ENCODE data around the gene MAK.
"Not testable (repeated sequence)": the region's sequence is repeated elsewhere in the genome, so short reads cannot be mapped to it uniquely, and the experiment has no call there.

The MAK gene

GRCh38 chr6:10769419-10769818 is 68.9 kb downstream of the MAK start:
- no peak for DNase-seq

GRCh38 chr6:10763006-10763405 is 75.3 kb downstream of the MAK start:
- DNase-seq = no peak

GRCh38 chr6:10759884-10760329 is 78.4 kb downstream of the MAK start:
- no peak for DNase-seq

GRCh38 chr6:10759312-10759839 is 79.0 kb downstream of the MAK start:
- DNase-seq = peak; percentile 81

GRCh38 chr6:10756085-10756484 is 82.3 kb downstream of the MAK start:
- DNase-seq = no peak

- DNase-seq = not testable (repeated sequence)
Measured at GRCh38 chr6:10751757-10752156, 86.6 kb downstream of the MAK start.

- not testable (repeated sequence) for DNase-seq
Measured at GRCh38 chr6:10750568-10750967, 87.8 kb downstream of the MAK start.

- DNase-seq = peak; percentile 77
Measured at GRCh38 chr6:10749734-10750133, 88.6 kb downstream of the MAK start.

GRCh38 chr6:10747251-10747972 is 90.9 kb downstream of the MAK start, which contains the start of gene TMEM14B:
TMEM14B (plus strand) TSS chr6:10747805; CDS start chr6:10749246, 1,441 bp downstream.
- DNase-seq = peak; percentile 99

GRCh38 chr6:10746915-10747250 is 91.5 kb downstream of the MAK start:
- no peak for DNase-seq

- DNase-seq = no peak
Measured at GRCh38 chr6:10745116-10745515, 93.2 kb downstream of the MAK start.

GRCh38 chr6:10743515-10743914 is 94.8 kb downstream of the MAK start:
- no peak for DNase-seq

- no peak for DNase-seq
Measured at GRCh38 chr6:10742251-10742650, 96.1 kb downstream of the MAK start.

- not testable (repeated sequence) for DNase-seq
Measured at GRCh38 chr6:10741643-10742042, 96.7 kb downstream of the MAK start.

- DNase-seq = no peak
Measured at GRCh38 chr6:10740061-10740460, 98.3 kb downstream of the MAK start.

GRCh38 chr6:10736731-10737130 is 101.6 kb downstream of the MAK start:
- DNase-seq = no peak

GRCh38 chr6:10733863-10734262 is 104.5 kb downstream of the MAK start:
- DNase-seq = no peak

GRCh38 chr6:10733151-10733715 is 105.1 kb downstream of the MAK start:
- DNase-seq = no peak

- DNase-seq = peak; percentile 68
Measured at GRCh38 chr6:10730254-10730653, 108.1 kb downstream of the MAK start.

GRCh38 chr6:10725716-10726115 is 112.6 kb downstream of the MAK start:
- DNase-seq = no peak

GRCh38 chr6:10725044-10725443 is 113.3 kb downstream of the MAK start:
- DNase-seq = peak; percentile 78

- no peak for DNase-seq
Measured at GRCh38 chr6:10723567-10723881, 114.8 kb downstream of the MAK start.

GRCh38 chr6:10722820-10723566 is 115.3 kb downstream of the MAK start, which contains the start of gene TMEM14C:
TMEM14C (plus strand) TSS chr6:10723070; CDS start chr6:10724614, 1,544 bp downstream.
- peak; percentile 99 for DNase-seq

- no peak for DNase-seq
Measured at GRCh38 chr6:10722570-10722819, 115.8 kb downstream of the MAK start.

Measured in OCI-M1 (cell line).